Muscle layer of duodenum (tissue), 2 donors: ENCODE data around the gene CSNK1G1.
"Not testable (repeated sequence)": the region's sequence is repeated elsewhere in the genome, so short reads cannot be mapped to it uniquely, and the experiment has no call there.

ENCODE experiments used
- H3K27ac ChIP-seq: one replicate; pipeline ENCODE4 v1.7.0; 2013; ENCODE audit warnings: mild to moderate bottlenecking, low read length
- H3K27me3 ChIP-seq: one replicate; pipeline ENCODE4 v1.7.0; 2013; ENCODE audit warnings: low read depth, mild to moderate bottlenecking, control low read depth, low read length
- H3K36me3 ChIP-seq, 2 donors: one replicate each; pipeline ENCODE4 v1.7.0; 2013; ENCODE audit warnings: low read length in 2 of 2, control low read depth in 1 of 2, mild to moderate bottlenecking in 1 of 2; ENCODE audit not compliant: insufficient read depth in 2 of 2, control insufficient read depth in 1 of 2
- H3K4me1 ChIP-seq, 2 donors: one replicate each; pipeline ENCODE4 v1.7.0; 2013; ENCODE audit warnings: low read length in 2 of 2, mild to moderate bottlenecking in 2 of 2, control low read depth in 1 of 2, moderate library complexity in 1 of 2; ENCODE audit not compliant: insufficient read depth in 2 of 2, control insufficient read depth in 1 of 2
- H3K4me3 ChIP-seq, 2 donors: one replicate each; pipeline ENCODE4 v1.7.0; 2013; ENCODE audit warnings: low read length in 2 of 2, low read depth in 1 of 2, mild to moderate bottlenecking in 1 of 2
- H3K9me3 ChIP-seq, 2 donors: one replicate each; pipeline ENCODE4 v1.7.0; 2013; ENCODE audit warnings: low read length in 2 of 2, control low read depth in 1 of 2, mild to moderate bottlenecking in 1 of 2; ENCODE audit not compliant: control insufficient read depth in 1 of 2
- donor health status: healthy.

Gene CSNK1G1

GRCh38 chr15:64380130-64380870 lies 24.3 kb upstream of the CSNK1G1 start:
- not testable (repeated sequence) for H3K4me1 ChIP-seq, H3K36me3 ChIP-seq, H3K27ac ChIP-seq, H3K27me3 ChIP-seq, H3K9me3 ChIP-seq
- H3K4me3 ChIP-seq = peak overlapping the region; percentile 87 to 88

DNA sequence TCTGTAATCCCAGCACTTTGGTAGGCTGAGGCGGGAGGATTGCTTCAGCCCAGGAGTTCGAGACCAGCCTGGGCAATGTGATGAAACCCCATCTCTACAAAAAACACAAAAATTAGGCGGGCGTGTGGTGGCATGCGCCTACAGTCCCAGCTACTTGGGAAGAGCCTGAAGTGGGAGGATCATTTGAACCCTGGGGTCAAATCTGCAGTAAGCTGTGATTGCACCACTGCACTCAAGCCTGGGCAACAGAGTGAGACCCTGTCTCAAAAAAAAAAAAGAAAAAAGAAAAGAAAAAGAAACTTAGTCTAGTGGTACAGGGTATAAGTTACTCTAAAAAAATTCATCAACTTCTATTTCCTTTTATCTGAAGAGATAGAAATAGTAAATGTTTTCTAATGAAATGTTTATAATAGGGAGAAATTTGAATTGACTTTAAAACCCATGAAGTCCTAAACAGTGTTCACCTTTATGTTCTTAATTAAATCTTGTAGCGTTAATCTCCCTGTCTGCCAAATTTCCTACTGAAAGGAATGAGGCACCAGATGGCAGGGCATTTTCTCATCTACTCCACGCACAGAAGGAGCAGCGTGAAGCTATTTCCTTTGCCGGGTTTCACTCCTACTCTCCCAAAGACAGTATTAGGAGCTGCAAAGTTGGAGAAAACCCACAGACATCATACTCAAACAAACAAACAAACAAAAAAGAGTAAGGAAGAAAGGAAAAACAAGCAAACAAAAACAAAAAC lies 23.4 kb upstream of the CSNK1G1 start:
- H3K27ac ChIP-seq = no peak overlapping the region

GRCh38 chr15:64373360-64373759 lies 17.4 kb upstream of the CSNK1G1 start:
- no peaks in the 10 kb centered on the region for H3K9me3 ChIP-seq
- H3K4me1 ChIP-seq = no peaks in the 10 kb centered on the region
- H3K36me3 ChIP-seq = no peaks in the 10 kb centered on the region
- no peaks in the 10 kb centered on the region for H3K27me3 ChIP-seq
- no peak overlapping the region for H3K4me3 ChIP-seq
- H3K27ac ChIP-seq = no peak overlapping the region

More for the DNA sequence above, 23.4 kb upstream of the CSNK1G1 start:
- H3K9me3 ChIP-seq = no peaks in the 10 kb centered on the region
- H3K36me3 ChIP-seq = no peaks in the 10 kb centered on the region
- no peaks in the 10 kb centered on the region for H3K27me3 ChIP-seq
- peaks cover 3 to 7% of the 10 kb centered on the region in 2 donors for H3K4me1 ChIP-seq
- no peak overlapping the region for H3K4me3 ChIP-seq

- not testable (repeated sequence) for H3K9me3 ChIP-seq, H3K27me3 ChIP-seq, H3K4me1 ChIP-seq, H3K27ac ChIP-seq, H3K36me3 ChIP-seq, H3K4me3 ChIP-seq
Observed at GRCh38 chr15:64371383-64371782, 15.4 kb upstream of the CSNK1G1 start.

GRCh38 chr15:64369078-64369607 lies 13.2 kb upstream of the CSNK1G1 start:
- H3K27ac ChIP-seq = no peak overlapping the region
- no peak overlapping the region for H3K4me3 ChIP-seq
- H3K36me3 ChIP-seq = no peaks in the 10 kb centered on the region
- H3K4me1 ChIP-seq = no peaks in the 10 kb centered on the region
- no peaks in the 10 kb centered on the region for H3K27me3 ChIP-seq
- no peaks in the 10 kb centered on the region for H3K9me3 ChIP-seq

DNA sequence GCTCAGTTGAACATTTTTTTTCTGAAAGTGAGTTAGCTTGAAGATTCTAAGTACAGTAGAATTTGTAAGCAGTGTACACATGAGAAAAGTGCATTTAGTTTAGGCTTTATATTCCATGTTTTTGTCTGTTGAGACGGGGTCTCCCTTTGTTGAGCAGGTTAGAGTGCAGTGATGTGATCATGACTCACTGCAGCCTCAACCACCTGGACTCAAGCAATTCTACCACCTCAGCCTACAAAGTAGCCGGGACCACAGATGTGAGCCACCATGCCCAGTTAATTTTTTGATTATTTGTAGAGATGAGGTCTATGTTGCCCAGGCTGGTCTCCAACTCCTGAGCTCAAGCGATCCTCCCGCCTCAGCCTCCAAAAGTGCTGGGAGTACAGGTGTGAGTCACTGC lies 5.3 kb upstream of the CSNK1G1 start:
- H3K4me3 ChIP-seq = no peak overlapping the region
- no peaks in the 10 kb centered on the region for H3K27me3 ChIP-seq
- no peaks in the 10 kb centered on the region for H3K36me3 ChIP-seq
- H3K27ac ChIP-seq = no peak overlapping the region
- no peaks in the 10 kb centered on the region for H3K9me3 ChIP-seq
- peaks cover 0 to 4% of the 10 kb centered on the region in 2 donors for H3K4me1 ChIP-seq

DNA sequence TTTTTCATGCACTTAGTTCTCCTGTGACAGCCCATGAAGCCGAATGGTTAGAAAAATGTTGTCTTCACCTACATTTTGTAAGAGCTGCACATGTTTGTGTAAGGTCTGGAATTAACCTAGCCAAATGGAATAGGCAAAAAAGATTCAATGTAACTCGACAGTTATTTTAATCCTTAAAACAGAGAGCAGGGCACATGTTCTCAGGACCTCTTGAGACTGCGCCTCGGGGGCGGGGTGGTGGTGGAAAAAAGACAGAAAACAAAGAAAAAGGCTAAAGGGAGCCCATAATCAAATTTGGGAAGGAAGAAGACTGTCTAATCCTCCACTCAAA lies 702 bp upstream of the CSNK1G1 start:
- H3K4me1 ChIP-seq = peaks cover 10 to 14% of the 10 kb centered on the region in 2 donors
- H3K9me3 ChIP-seq = no peaks in the 10 kb centered on the region
- no peaks in the 10 kb centered on the region for H3K36me3 ChIP-seq
- H3K27me3 ChIP-seq = no peaks in the 10 kb centered on the region
- peak overlapping the region; percentile 68 to 94 for H3K4me3 ChIP-seq
- peak overlapping the region; percentile 64 for H3K27ac ChIP-seq

GRCh38 chr15:64355348-64355943 lies 527 bp downstream of the CSNK1G1 start:
- Histone ChIP-seq H3K36me3 (no peaks in the 10 kb centered on the region), H3K4me3 (peak overlapping the region; percentile 68 to 94), H3K27ac (peak overlapping the region; percentile 56), H3K4me1 (peaks cover 10 to 14% of the 10 kb centered on the region in 2 donors), H3K27me3 (no peaks in the 10 kb centered on the region), H3K9me3 (no peaks in the 10 kb centered on the region)

DNA sequence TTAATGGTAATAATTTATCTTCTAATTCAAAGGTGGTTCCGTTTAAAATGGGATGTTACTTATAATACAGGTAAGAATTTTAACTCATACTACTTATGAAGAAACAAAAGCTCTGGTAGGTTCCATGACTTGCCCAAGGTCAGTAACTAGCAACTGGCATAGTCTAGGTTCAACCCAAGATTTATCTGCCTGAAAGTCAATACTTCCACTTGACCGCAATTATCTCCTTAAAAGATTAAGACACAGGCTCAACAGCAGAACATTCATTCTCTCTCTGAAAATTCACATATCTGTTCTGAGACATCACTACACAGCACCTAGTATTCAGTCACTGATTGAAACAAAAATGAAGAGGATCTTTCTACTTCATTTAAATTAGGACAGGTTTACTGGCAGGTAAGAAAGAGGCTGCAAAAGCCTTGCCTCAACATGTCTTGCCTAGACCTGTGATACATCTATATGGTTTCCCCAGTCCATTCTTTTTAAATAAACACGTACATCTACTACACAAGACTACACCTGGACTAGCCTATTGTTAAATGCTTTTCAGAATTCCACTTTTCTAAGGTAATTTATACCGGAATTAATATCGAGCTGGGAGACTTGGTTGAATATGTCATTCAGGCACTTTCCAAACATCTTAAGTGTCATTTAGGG lies 1.2 kb downstream of the CSNK1G1 start:
- Histone ChIP-seq H3K27ac (peak overlapping the region; percentile 56), H3K36me3 (no peaks in the 10 kb centered on the region)

DNA sequence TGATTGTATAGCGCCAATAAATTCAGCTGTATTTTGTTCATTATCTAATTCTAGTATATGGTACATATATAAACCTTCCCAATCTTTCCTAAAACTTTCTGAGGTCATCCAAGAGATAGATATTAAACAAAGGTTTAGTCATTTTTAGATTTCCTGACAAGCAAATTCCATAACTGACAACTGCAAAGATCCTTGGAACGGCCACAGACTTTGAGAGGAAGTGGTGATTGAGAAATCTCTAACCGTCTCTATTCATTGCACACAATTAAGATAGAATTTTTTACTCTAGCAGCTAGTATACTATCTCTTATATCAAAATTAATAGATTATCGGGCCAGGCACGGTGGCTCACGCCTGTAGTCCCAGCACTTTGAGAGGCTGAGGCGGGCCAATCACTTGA lies 4.7 kb downstream of the CSNK1G1 start:
- no peak overlapping the region for H3K27ac ChIP-seq
- H3K4me3 ChIP-seq = no peak overlapping the region
- no peaks in the 10 kb centered on the region for H3K9me3 ChIP-seq
- H3K36me3 ChIP-seq = no peaks in the 10 kb centered on the region
- H3K27me3 ChIP-seq = no peaks in the 10 kb centered on the region
- H3K4me1 ChIP-seq = peaks cover 10% of the 10 kb centered on the region in 2 donors

More for the DNA sequence above, 1.2 kb downstream of the CSNK1G1 start:
- Histone ChIP-seq H3K27me3 (no peaks in the 10 kb centered on the region), H3K9me3 (no peaks in the 10 kb centered on the region), H3K4me3 (peak overlapping the region; percentile 68 to 94), H3K4me1 (peaks cover 10 to 14% of the 10 kb centered on the region in 2 donors)

DNA sequence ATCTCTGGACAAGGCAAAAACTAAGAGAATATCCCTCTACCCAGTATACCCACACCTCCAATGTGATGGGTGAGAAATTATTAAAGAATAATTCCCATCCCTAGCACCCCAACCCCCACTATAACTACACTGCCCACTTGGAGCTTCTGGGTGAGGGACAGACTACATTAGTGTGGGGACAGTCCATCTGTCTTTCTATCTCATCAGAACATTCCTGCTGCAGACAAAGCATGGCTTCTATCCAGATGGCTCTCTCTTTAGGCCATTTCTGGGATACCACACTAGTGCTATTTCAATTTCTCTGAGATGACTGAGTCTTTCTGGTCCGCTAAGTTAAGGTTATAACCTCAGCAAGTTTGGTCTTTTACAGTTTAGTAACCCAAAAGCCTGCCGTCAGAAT lies 6.6 kb downstream of the CSNK1G1 start:
- H3K27ac ChIP-seq = no peak overlapping the region
- H3K4me3 ChIP-seq = no peak overlapping the region
- no peaks in the 10 kb centered on the region for H3K27me3 ChIP-seq
- no peaks in the 10 kb centered on the region for H3K36me3 ChIP-seq
- no peaks in the 10 kb centered on the region for H3K9me3 ChIP-seq
- H3K4me1 ChIP-seq = peaks cover under 1 to 1% of the 10 kb centered on the region in 2 donors
